ENCODE measurements around the gene KHDRBS2. TPM values are rescaled to one million over a fixed set of nuclear protein-coding genes. Genes with fewer than 3 reads are reported as not detected.

Gene KHDRBS2
- total and polyA plus RNA-seq, 2 of the 13 experiments (the other 11 are each of a cell fraction or from before 2014, with no cell fraction given): not detected

DNA sequence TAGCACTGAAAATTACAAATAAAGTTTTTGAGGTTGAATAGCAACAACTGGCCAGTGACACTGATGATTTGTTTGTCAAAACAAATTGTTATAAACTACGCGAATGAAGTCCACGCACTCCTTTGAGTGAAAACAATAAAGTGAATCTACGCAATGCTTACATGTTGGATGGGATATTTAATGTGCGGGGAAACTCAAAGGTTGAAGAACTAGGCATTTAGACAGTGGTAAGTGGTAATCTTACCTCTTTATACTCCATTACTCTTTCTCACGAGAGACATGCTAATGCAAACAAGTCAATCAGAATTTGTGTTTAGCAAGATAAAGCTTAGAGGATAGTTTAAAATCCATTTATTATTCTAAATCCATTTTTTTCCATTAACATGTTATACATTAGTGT, 606.4 kb downstream of the KHDRBS2 start:
- H3K4me1 ChIP-seq (ENCODE audit: insufficient read depth, low read length): no peaks in the 10 kb centered on the region
- H3K9me3 ChIP-seq (ENCODE audit: low read length): peaks cover 72% of the 10 kb centered on the region
- H3K79me2 ChIP-seq (ENCODE audit: insufficient read depth, low read length): no peaks in the 10 kb centered on the region
- no peak overlapping the region for H3K27ac ChIP-seq (ENCODE audit: extremely low read length, insufficient read depth, low read length)
- no peak overlapping the region for H3K4me3 ChIP-seq (replicated peaks in 1 of 3; ENCODE audit: insufficient read depth in 1 of 3, low read depth in 2 of 3, low read length in 3 of 3)
- intact Hi-C loops (cut with micrococcal nuclease; ENCODE audit: unreplicated experiment): no loop called here
- no TSS peak for BruUV-seq (replicated peaks)
- H3K27me3 ChIP-seq (ENCODE audit: control insufficient read depth in 1 of 2, insufficient read depth in 2 of 2, low read length in 2 of 2): no peaks in the 10 kb centered on the region
- no peaks in the 10 kb centered on the region for H3K36me3 ChIP-seq (replicated peaks in 1 of 2; ENCODE audit: control insufficient read depth in 1 of 2, insufficient read depth in 2 of 2, low read length in 2 of 2)
- H4K20me1 ChIP-seq (ENCODE audit: insufficient read depth, low read length): no peaks in the 10 kb centered on the region
- ChIA-PET CTCF (ENCODE audit: low intra/inter-chr PET ratio, low total read pairs) (no interaction called here), POLR2A (no interaction called here)
- 47% methylated on average over 6 of the region's 6 CpGs for WGBS (ENCODE audit: low lambda C conversion rate)
- no peak for FAIRE-seq
- no peak overlapping the region for H2AFZ ChIP-seq (ENCODE audit: low read length)
- H3K4me2 ChIP-seq (ENCODE audit: low read depth, low read length): no peak overlapping the region
- no peak for ATAC-seq
- in situ Hi-C loops (cut with HindIII; ENCODE audit: extremely low pct_ligation_motif_present, low pct_unique_long_range_greater_than_20kb): no loop called here
- no peak overlapping the region for H3K9ac ChIP-seq (ENCODE audit: insufficient read depth, low read depth, low read length)
- no peak for DNase-seq (ENCODE audit: low spot score)
- TF ChIP-seq EP300 (IDR thresholded peaks at IDR 0.05; ENCODE audit: low read depth in 2 of 2, low read length in 2 of 2) (no peak), EP300 (CRISPR knock-in tag; IDR thresholded peaks at IDR 0.05; ENCODE audit: borderline replicate concordance) (no peak), ZNF75D (CRISPR knock-in tag; IDR thresholded peaks at IDR 0.05; ENCODE audit: borderline replicate concordance) (no peak), ZNF720 (CRISPR knock-in tag; IDR thresholded peaks at IDR 0.05) (no peak), ZZZ3 (CRISPR knock-in tag; IDR thresholded peaks at IDR 0.05; ENCODE audit: borderline replicate concordance) (no peak), SMARCE1 (IDR thresholded peaks at IDR 0.05; ENCODE audit: borderline replicate concordance) (no peak), ZNF326 (CRISPR knock-in tag; IDR thresholded peaks at IDR 0.05; ENCODE audit: borderline replicate concordance) (no peak), ZNF883 (CRISPR knock-in tag; IDR thresholded peaks at IDR 0.05; ENCODE audit: not compliant biosample characterization) (no peak), ZFYVE20 (CRISPR knock-in tag; IDR thresholded peaks at IDR 0.05; ENCODE audit: borderline replicate concordance, low read depth) (no peak), ZNF674 (CRISPR knock-in tag; IDR thresholded peaks at IDR 0.05; ENCODE audit: low read depth) (no peak), ZFP41 (CRISPR knock-in tag; IDR thresholded peaks at IDR 0.05; ENCODE audit: borderline replicate concordance) (no peak), ZFP36 (IDR thresholded peaks at IDR 0.05; ENCODE audit: borderline replicate concordance, low read depth, low read length, partially characterized antibody) (no peak), TAF1 (CRISPR knock-in tag; IDR thresholded peaks at IDR 0.05) (no peak), BHLHE40 (IDR thresholded peaks at IDR 0.05; ENCODE audit: low read length) (no peak)
- TF ChIP-seq, protein P1, sequence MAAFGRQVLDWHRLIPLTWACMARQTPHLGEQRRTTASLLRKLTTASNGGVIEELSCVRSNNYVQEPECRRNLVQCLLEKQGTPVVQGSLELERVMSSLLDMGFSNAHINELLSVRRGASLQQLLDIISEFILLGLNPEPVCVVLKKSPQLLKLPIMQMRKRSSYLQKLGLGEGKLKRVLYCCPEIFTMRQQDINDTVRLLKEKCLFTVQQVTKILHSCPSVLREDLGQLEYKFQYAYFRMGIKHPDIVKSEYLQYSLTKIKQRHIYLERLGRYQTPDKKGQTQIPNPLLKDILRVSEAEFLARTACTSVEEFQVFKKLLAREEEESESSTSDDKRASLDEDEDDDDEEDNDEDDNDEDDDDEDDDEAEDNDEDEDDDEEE (CRISPR knock-in tag; IDR thresholded peaks at IDR 0.05): no peak
- TF ChIP-seq, protein P2, sequence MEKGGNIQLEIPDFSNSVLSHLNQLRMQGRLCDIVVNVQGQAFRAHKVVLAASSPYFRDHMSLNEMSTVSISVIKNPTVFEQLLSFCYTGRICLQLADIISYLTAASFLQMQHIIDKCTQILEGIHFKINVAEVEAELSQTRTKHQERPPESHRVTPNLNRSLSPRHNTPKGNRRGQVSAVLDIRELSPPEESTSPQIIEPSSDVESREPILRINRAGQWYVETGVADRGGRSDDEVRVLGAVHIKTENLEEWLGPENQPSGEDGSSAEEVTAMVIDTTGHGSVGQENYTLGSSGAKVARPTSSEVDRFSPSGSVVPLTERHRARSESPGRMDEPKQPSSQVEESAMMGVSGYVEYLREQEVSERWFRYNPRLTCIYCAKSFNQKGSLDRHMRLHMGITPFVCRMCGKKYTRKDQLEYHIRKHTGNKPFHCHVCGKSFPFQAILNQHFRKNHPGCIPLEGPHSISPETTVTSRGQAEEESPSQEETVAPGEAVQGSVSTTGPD (CRISPR knock-in tag; IDR thresholded peaks at IDR 0.05): no peak
- TF ChIP-seq, protein P3, sequence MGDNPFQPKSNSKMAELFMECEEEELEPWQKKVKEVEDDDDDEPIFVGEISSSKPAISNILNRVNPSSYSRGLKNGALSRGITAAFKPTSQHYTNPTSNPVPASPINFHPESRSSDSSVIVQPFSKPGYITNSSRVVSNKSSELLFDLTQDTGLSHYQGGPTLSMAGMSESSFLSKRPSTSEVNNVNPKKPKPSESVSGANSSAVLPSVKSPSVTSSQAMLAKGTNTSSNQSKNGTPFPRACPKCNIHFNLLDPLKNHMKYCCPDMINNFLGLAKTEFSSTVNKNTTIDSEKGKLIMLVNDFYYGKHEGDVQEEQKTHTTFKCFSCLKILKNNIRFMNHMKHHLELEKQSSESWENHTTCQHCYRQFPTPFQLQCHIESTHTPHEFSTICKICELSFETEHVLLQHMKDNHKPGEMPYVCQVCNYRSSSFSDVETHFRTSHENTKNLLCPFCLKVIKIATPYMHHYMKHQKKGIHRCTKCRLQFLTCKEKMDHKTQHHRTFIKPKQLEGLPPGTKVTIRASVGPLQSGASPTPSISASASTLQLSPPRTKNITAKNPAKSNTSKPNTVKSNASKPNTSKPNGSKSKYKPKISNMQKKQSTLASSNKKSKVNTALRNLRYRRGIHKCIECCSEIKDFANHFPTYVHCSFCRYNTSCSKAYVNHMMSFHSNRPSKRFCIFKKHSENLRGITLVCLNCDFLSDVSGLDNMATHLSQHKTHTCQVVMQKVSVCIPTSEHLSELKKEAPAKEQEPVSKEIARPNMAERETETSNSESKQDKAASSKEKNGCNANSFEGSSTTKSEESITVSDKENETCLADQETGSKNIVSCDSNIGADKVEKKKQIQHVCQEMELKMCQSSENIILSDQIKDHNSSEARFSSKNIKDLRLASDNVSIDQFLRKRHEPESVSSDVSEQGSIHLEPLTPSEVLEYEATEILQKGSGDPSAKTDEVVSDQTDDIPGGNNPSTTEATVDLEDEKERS (CRISPR knock-in tag; IDR thresholded peaks at IDR 0.05): no peak

All from HepG2 (cell line).